Panc1 (cell line): Measurements from ENCODE around the gene ARFGAP2.

ENCODE experiments used
- CTCF ChIP-seq: fragments of 450-650 bp; IDR thresholded peaks from 2 replicates; pipeline ENCODE4 v1.5.1; 2017; ENCODE audit warnings: mild to moderate bottlenecking
- POLR2AphosphoS5 ChIP-seq: IDR thresholded peaks from 2 replicates; pipeline ENCODE4 v1.6.1; 2012; ENCODE audit warnings: mild to moderate bottlenecking, low read depth, low read length, moderate library complexity
- REST ChIP-seq, 2 experiments: IDR thresholded peaks; 2 replicates each; pipeline ENCODE4 v1.6.1; 2011 to 2012; ENCODE audit warnings: low read depth in 2 of 2, control low read depth in 1 of 2, low read length in 1 of 2, mild to moderate bottlenecking in 1 of 2, moderate library complexity in 1 of 2; ENCODE audit not compliant: insufficient read depth in 1 of 2
- TCF7L2 ChIP-seq: IDR thresholded peaks from 2 replicates; pipeline ENCODE4 v1.6.1; 2011; ENCODE audit warnings: mild to moderate bottlenecking, low read depth, low read length, inconsistent platforms

GRCh38 chr11:47121731-47122130 lies 54.9 kb downstream of the ARFGAP2 start:
- TF ChIP-seq CTCF = no peak
- no peak for TF ChIP-seq POLR2AphosphoS5
- no peak for TF ChIP-seq TCF7L2
- TF ChIP-seq REST (IDR thresholded peaks at IDR 0.05; ENCODE audit: insufficient read depth in 1 of 2, low read depth in 2 of 2, low read length in 1 of 2) = no peak
